ENCODE measurements around the gene FAM204A. TPM values are rescaled to one million over a fixed set of nuclear protein-coding genes. Genes with fewer than 3 reads are reported as not detected.

Gene FAM204A
- total and polyA plus RNA-seq, 2 of the 13 experiments (the other 11 are each of a cell fraction or from before 2014, with no cell fraction given): 9.2 to 61.0 TPM

GRCh38 chr10:118341791-118342637, at the start of gene FAM204A (continued):
- TF ChIP-seq ZNF839 (CRISPR knock-in tag; IDR thresholded peaks at IDR 0.05; ENCODE audit: borderline replicate concordance): no peak
- TF ChIP-seq SRY (CRISPR knock-in tag; IDR thresholded peaks at IDR 0.05): 0 out of 2 replicates have a peak, but pooled peaks have one; percentile 37
- no peak; the same call in 1 of the 2 replicates for TF ChIP-seq PPARG (CRISPR knock-in tag; conservative IDR thresholded peaks at IDR 0.05)
- TF ChIP-seq, protein P1, sequence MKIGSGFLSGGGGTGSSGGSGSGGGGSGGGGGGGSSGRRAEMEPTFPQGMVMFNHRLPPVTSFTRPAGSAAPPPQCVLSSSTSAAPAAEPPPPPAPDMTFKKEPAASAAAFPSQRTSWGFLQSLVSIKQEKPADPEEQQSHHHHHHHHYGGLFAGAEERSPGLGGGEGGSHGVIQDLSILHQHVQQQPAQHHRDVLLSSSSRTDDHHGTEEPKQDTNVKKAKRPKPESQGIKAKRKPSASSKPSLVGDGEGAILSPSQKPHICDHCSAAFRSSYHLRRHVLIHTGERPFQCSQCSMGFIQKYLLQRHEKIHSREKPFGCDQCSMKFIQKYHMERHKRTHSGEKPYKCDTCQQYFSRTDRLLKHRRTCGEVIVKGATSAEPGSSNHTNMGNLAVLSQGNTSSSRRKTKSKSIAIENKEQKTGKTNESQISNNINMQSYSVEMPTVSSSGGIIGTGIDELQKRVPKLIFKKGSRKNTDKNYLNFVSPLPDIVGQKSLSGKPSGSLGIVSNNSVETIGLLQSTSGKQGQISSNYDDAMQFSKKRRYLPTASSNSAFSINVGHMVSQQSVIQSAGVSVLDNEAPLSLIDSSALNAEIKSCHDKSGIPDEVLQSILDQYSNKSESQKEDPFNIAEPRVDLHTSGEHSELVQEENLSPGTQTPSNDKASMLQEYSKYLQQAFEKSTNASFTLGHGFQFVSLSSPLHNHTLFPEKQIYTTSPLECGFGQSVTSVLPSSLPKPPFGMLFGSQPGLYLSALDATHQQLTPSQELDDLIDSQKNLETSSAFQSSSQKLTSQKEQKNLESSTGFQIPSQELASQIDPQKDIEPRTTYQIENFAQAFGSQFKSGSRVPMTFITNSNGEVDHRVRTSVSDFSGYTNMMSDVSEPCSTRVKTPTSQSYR (CRISPR knock-in tag; IDR thresholded peaks at IDR 0.05; ENCODE audit: borderline replicate concordance): no peak
- TF ChIP-seq, protein P2, sequence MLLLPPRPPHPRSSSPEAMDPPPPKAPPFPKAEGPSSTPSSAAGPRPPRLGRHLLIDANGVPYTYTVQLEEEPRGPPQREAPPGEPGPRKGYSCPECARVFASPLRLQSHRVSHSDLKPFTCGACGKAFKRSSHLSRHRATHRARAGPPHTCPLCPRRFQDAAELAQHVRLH (CRISPR knock-in tag; IDR thresholded peaks at IDR 0.05; ENCODE audit: borderline replicate concordance, low read depth): 0 out of 2 replicates have a peak, but pooled peaks have one; percentile 56
- TF ChIP-seq, protein P3, sequence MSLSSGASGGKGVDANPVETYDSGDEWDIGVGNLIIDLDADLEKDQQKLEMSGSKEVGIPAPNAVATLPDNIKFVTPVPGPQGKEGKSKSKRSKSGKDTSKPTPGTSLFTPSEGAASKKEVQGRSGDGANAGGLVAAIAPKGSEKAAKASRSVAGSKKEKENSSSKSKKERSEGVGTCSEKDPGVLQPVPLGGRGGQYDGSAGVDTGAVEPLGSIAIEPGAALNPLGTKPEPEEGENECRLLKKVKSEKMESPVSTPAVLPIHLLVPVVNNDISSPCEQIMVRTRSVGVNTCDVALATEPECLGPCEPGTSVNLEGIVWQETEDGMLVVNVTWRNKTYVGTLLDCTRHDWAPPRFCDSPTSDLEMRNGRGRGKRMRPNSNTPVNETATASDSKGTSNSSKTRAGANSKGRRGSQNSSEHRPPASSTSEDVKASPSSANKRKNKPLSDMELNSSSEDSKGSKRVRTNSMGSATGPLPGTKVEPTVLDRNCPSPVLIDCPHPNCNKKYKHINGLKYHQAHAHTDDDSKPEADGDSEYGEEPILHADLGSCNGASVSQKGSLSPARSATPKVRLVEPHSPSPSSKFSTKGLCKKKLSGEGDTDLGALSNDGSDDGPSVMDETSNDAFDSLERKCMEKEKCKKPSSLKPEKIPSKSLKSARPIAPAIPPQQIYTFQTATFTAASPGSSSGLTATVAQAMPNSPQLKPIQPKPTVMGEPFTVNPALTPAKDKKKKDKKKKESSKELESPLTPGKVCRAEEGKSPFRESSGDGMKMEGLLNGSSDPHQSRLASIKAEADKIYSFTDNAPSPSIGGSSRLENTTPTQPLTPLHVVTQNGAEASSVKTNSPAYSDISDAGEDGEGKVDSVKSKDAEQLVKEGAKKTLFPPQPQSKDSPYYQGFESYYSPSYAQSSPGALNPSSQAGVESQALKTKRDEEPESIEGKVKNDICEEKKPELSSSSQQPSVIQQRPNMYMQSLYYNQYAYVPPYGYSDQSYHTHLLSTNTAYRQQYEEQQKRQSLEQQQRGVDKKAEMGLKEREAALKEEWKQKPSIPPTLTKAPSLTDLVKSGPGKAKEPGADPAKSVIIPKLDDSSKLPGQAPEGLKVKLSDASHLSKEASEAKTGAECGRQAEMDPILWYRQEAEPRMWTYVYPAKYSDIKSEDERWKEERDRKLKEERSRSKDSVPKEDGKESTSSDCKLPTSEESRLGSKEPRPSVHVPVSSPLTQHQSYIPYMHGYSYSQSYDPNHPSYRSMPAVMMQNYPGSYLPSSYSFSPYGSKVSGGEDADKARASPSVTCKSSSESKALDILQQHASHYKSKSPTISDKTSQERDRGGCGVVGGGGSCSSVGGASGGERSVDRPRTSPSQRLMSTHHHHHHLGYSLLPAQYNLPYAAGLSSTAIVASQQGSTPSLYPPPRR (CRISPR knock-in tag; IDR thresholded peaks at IDR 0.05; ENCODE audit: borderline replicate concordance): no peak
- no peak for TF ChIP-seq CC2D1A (CRISPR knock-in tag; IDR thresholded peaks at IDR 0.05)
- TF ChIP-seq ZNF263 (CRISPR knock-in tag; IDR thresholded peaks at IDR 0.05): no peak
- no peak for TF ChIP-seq ZNF530 (CRISPR knock-in tag; IDR thresholded peaks at IDR 0.05; ENCODE audit: low read depth)
- TF ChIP-seq BCL6 (CRISPR knock-in tag; IDR thresholded peaks at IDR 0.05): 0 out of 2 replicates have a peak, but pooled peaks have one; percentile 19
- TF ChIP-seq ZNF562 (CRISPR knock-in tag; IDR thresholded peaks at IDR 0.05; ENCODE audit: borderline replicate concordance): no peak
- no peak for TF ChIP-seq CEBPB (IDR thresholded peaks at IDR 0.05; ENCODE audit: borderline replicate concordance, low read depth, low read length)
- TF ChIP-seq ZMAT3 (CRISPR knock-in tag; conservative IDR thresholded peaks at IDR 0.05): peak; percentile 82; the same call in 1 of the 2 replicates
- TF ChIP-seq ETV5 (CRISPR knock-in tag; IDR thresholded peaks at IDR 0.05; ENCODE audit: borderline replicate concordance): peak; percentile 68
- no peak for TF ChIP-seq SNAPC2 (CRISPR knock-in tag; IDR thresholded peaks at IDR 0.05)
- TF ChIP-seq ERF (CRISPR knock-in tag; IDR thresholded peaks at IDR 0.05): no peak
- no peak for TF ChIP-seq FOXJ3 (CRISPR knock-in tag; IDR thresholded peaks at IDR 0.05; ENCODE audit: borderline replicate concordance)
- no peak for TF ChIP-seq IKZF1 (IDR thresholded peaks at IDR 0.05)
- peak; percentile 32; the same call in 1 of the 2 replicates for TF ChIP-seq ZNF124 (CRISPR knock-in tag; IDR thresholded peaks at IDR 0.05)
- no peak for TF ChIP-seq TGIF2 (CRISPR knock-in tag; IDR thresholded peaks at IDR 0.05)
